Transverse colon (tissue), 4 donors: ENCODE data around the gene MTHFR. TPM values are rescaled to one million over a fixed set of nuclear protein-coding genes. Genes with fewer than 3 reads are reported as not detected.

Experiments
- DNase-seq: peaks from one replicate; pipeline ENCODE4 v3.0.0-alpha.2; 2019
- H3K27ac ChIP-seq, 4 donors: fragments of 200-600 bp; sonication (generic); 2 replicates each; pipeline ENCODE4 v1.5.1; 2016 to 2018; ENCODE audit warnings: inconsistent platforms in 4 of 4
- H3K27me3 ChIP-seq: fragments of 200-600 bp; sonication (generic); 2 replicates; pipeline ENCODE4 v1.5.1; 2017; ENCODE audit warnings: inconsistent platforms
- H3K36me3 ChIP-seq, 4 donors: fragments of 200-600 bp; sonication (generic); 2 replicates each; pipeline ENCODE4 v1.5.1; 2017 to 2019; ENCODE audit warnings: inconsistent platforms in 4 of 4
- H3K4me1 ChIP-seq, 4 donors: fragments of 200-600 bp; sonication (generic); 2 replicates each; pipeline ENCODE4 v1.5.1; 2017 to 2020; ENCODE audit warnings: inconsistent platforms in 4 of 4
- H3K4me3 ChIP-seq, 4 donors: fragments of 200-600 bp; sonication (generic); 1 replicate in 1 of 4; 2 replicates in 3 of 4; pipeline versions ENCODE4 v1.5.1 to v1.6.1; 2017 to 2019; ENCODE audit warnings: inconsistent platforms in 4 of 4
- H3K9me3 ChIP-seq, 2 donors: fragments of 200-600 bp; sonication (generic); 2 replicates each; pipeline ENCODE4 v1.5.1; 2017 to 2019; ENCODE audit warnings: inconsistent platforms in 2 of 2
- EP300 ChIP-seq: sonication (generic); formaldehyde crosslinking; IDR thresholded peaks from one replicate; pipeline ENCODE4 v1.6.1; 2017; ENCODE audit warnings: antibody characterized with exemption, low read depth
- POLR2A ChIP-seq: fragments of 450-650 bp; IDR thresholded peaks from one replicate; pipeline ENCODE4 v1.6.1; 2016; ENCODE audit warnings: antibody characterized with exemption, mild to moderate bottlenecking, moderate library complexity
- POLR2AphosphoS5 ChIP-seq, 3 donors: sonication (generic); formaldehyde crosslinking; IDR thresholded peaks; one replicate each; pipeline ENCODE4 v1.6.1; 2016; ENCODE audit warnings: antibody characterized with exemption in 3 of 3
- WGBS, 2 donors: methylation state at CpG; one replicate each; pipeline ENCODE4 v1.1.5; 2018; ENCODE audit warnings: low coverage in 1 of 2; 5-methylcytosine and 5-hydroxymethylcytosine counted together
- in situ Hi-C, 4 donors: fragments of 200-750 bp; cut with MboI; loops; one replicate each; pipeline versions ENCODE4 v1.15.0 to v1.15.1; 2017; ENCODE audit warnings: low sequenced_read_pairs in 3 of 4, low pct_ligation_motif_present in 1 of 4, low pct_unique_long_range_greater_than_20kb in 1 of 4
- intact Hi-C: fragments of 100-400 bp; cut with DNase I; formaldehyde crosslinking; loops from one replicate; pipeline ENCODE4 v1.15.1; 2023; ENCODE audit warnings: low total_unique reads
- total RNA-seq, 4 donors: library from RNA; depleted of rRNA; stranded (reverse); fragments of >200 nt; gene quantifications; one replicate each; pipeline ENCODE4 v1.1.0, GENCODE V29; 2016
- TF ChIP-seq, protein P1 (sequence below), 5 experiments: fragments of 200-600 bp in 3 of 5; fragments of 450-650 bp in 2 of 5; sonication (generic) in 3 of 5; IDR thresholded peaks; 1 replicate in 2 of 5; 2 replicates in 3 of 5; pipeline ENCODE4 v1.5.1; 2016 to 2017; ENCODE audit warnings: antibody characterized with exemption in 5 of 5, inconsistent platforms in 3 of 5, mild to moderate bottlenecking in 2 of 5, moderate library complexity in 1 of 5

The MTHFR gene
- total RNA-seq, 4 donors from 2014 or later = 42.8 to 141 (median 48.3) TPM

DNA sequence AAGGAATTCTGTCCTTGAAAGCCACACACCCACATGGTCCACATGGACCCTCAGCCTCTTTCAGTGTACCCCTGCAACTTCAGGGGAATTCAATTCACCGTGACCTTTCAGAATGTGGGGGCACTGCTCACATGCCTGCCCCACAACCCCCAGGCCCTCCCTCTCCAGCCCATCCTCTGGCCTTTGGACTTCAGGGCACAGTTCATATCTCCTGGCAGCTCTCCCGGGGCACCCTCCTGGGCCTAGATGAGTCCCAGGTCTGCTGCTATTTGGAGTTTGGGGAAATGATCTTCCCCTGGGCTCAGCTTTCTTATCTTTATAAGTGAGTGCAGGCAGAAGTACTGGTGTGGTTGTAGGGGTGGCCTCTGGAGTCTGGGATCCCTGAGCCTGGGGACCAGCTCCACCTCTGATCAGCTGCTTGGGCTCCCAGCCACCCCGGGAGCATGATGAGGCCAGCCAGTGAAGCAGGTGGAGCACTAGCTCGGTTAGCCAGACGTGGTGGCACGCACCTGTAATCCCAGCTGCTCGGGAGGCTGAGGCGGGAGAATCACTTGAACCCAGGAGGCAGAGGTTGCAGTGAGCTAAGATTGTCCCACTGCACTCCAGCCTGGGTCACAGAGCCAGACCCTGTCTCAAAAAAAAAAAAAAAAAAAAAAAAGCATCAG lies 28.0 kb downstream of the MTHFR start:
- Histone ChIP-seq H3K4me3 (no peak overlapping the region), H3K36me3 (no peaks in the 10 kb centered on the region), H3K4me1 (no peaks in the 10 kb centered on the region), H3K27ac (no peak overlapping the region), H3K9me3 (no peaks in the 10 kb centered on the region), H3K27me3 (no peaks in the 10 kb centered on the region)
- TF ChIP-seq EP300 (no peak), POLR2AphosphoS5 (IDR thresholded peaks at IDR 0.05) (no peak), POLR2A (no peak)
- TF ChIP-seq, protein P1, sequence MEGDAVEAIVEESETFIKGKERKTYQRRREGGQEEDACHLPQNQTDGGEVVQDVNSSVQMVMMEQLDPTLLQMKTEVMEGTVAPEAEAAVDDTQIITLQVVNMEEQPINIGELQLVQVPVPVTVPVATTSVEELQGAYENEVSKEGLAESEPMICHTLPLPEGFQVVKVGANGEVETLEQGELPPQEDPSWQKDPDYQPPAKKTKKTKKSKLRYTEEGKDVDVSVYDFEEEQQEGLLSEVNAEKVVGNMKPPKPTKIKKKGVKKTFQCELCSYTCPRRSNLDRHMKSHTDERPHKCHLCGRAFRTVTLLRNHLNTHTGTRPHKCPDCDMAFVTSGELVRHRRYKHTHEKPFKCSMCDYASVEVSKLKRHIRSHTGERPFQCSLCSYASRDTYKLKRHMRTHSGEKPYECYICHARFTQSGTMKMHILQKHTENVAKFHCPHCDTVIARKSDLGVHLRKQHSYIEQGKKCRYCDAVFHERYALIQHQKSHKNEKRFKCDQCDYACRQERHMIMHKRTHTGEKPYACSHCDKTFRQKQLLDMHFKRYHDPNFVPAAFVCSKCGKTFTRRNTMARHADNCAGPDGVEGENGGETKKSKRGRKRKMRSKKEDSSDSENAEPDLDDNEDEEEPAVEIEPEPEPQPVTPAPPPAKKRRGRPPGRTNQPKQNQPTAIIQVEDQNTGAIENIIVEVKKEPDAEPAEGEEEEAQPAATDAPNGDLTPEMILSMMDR (IDR thresholded peaks at IDR 0.05) = no peak
- WGBS, 2 donors = 45% methylated on average over 6 of the region's 8 CpGs; no CpG with 5 or more reads in 1 of the 2 donors
- in situ Hi-C loops (no loop called here), intact Hi-C loops (no loop called here)
- no peak for DNase-seq

DNA sequence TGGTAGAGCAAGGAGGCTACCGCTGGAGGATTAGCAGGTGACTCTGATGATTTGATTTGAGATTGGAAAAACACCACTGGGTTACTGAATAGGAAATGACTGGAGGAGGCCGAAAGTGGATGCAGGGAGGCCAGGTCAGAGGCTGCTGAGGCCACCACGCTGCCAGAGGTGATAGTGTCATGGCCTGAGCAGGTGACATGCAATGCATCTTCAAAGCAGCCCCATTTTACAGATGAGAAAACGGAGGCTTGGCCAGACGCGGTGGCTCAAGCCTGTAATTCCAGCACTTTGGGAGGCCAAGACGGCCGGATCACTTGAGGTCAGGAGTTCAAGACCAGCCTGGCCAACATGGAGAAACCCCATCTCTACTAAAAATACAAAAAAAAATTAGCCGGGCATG lies 31.0 kb downstream of the MTHFR start:
- DNase-seq = no peak
- H3K4me3 ChIP-seq = no peak overlapping the region
- intact Hi-C loops (no loop called here), in situ Hi-C loops (no loop called here)
- H3K9me3 ChIP-seq = no peaks in the 10 kb centered on the region
- WGBS, 2 donors = 92 to 100% methylated on average over 6 to 9 of the region's 9 CpGs
- no peak overlapping the region for H3K27ac ChIP-seq
- H3K27me3 ChIP-seq = peaks cover 8% of the 10 kb centered on the region
- TF ChIP-seq POLR2A (no peak), POLR2AphosphoS5 (IDR thresholded peaks at IDR 0.05) (no peak), EP300 (no peak)
- TF ChIP-seq, protein P1 (IDR thresholded peaks at IDR 0.05) = no peak
- H3K4me1 ChIP-seq = no peaks in the 10 kb centered on the region
- H3K36me3 ChIP-seq = no peaks in the 10 kb centered on the region

DNA sequence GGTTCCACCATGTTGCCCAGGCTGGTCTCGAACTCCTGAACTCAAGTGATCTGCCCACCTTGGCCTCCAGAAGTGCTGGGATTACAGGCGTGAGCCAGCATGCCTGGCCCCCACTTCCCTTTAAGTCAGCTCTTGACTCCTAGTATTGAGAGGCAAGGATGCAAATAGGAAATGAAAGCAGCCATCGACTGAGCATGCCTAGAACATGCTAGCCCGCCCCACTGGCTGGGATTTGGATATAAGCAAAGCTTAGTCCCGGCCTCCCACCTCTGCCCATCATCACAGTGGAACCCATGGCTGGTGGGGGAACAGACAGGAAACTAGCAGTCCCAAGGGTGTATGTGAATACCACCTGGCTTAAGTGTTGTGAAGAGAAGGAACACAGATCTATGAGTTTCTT lies 33.3 kb downstream of the MTHFR start:
- Histone ChIP-seq H3K36me3 (no peaks in the 10 kb centered on the region), H3K27me3 (peaks cover 8% of the 10 kb centered on the region), H3K4me3 (no peak overlapping the region), H3K27ac (no peak overlapping the region), H3K4me1 (no peaks in the 10 kb centered on the region), H3K9me3 (no peaks in the 10 kb centered on the region)
- 64% methylated on average over 5 of the region's 5 CpGs; no CpG with 5 or more reads in 1 of the 2 donors for WGBS, 2 donors
- no peak for DNase-seq
- intact Hi-C loops = no loop called here
- TF ChIP-seq, protein P1 (IDR thresholded peaks at IDR 0.05) = no peak
- no peak for TF ChIP-seq POLR2AphosphoS5 (IDR thresholded peaks at IDR 0.05)
- no peak for TF ChIP-seq EP300
- TF ChIP-seq POLR2A = no peak
- in situ Hi-C loops = no loop called here

DNA sequence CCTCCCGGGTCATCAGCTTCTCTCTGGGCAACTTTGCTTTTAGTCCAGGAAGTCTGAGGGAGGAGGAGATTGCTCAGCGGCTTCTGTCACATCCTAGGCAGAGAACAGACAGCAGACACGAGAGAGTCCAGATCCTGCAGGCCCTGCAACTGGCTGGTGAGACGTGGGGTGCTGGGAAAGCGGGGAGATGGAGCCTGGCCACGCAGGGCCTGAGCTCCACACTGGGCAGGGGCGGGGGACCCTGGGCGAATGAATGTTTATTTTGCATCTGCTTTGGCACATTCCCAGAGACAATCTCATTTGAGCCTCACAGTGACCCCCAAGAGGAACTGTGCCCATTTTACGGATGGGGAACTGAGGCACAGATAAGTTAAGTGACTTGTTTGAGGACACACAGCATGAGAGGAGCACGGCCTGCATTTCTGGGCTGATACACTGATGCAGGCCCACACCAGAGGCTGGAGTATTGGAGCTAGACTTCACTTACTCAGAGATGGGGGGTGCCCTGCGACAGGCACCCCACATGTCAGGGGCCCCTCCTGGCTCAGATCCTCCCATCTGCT lies 34.2 kb downstream of the MTHFR start:
- 56% methylated on average over 11 of the region's 11 CpGs; no CpG with 5 or more reads in 1 of the 2 donors for WGBS, 2 donors
- H3K4me3 ChIP-seq = no peak overlapping the region

More for the DNA sequence above, 34.2 kb downstream of the MTHFR start:
- H3K27me3 ChIP-seq = peaks cover 8% of the 10 kb centered on the region
- H3K4me1 ChIP-seq = no peaks in the 10 kb centered on the region
- no peak for DNase-seq
- H3K27ac ChIP-seq = no peak overlapping the region
- TF ChIP-seq POLR2A (no peak), EP300 (no peak), POLR2AphosphoS5 (IDR thresholded peaks at IDR 0.05) (no peak)
- TF ChIP-seq, protein P1 (IDR thresholded peaks at IDR 0.05) = no peak
- intact Hi-C loops (no loop called here), in situ Hi-C loops (no loop called here)
- no peaks in the 10 kb centered on the region for H3K9me3 ChIP-seq
- no peaks in the 10 kb centered on the region for H3K36me3 ChIP-seq
